NCI-H2107 treated with DMSO at 0.1 percent for 48 hours (cell line): Measurements from ENCODE around the gene TRABD.
"Not testable (repeated sequence)": the region's sequence is repeated elsewhere in the genome, so short reads cannot be mapped to it uniquely, and the experiment has no call there.

Experiments
- DNase-seq: peaks from one replicate; lab custom pipeline; 2025; ENCODE audit not compliant: unreplicated experiment; lab: John Stamatoyannopoulos, UW

The TRABD gene

GRCh38 chr22:50201191-50202129, 15.7 kb downstream of the TRABD start:
- DNase-seq: no peak

GRCh38 chr22:50202130-50202666, 16.5 kb downstream of the TRABD start:
- no peak for DNase-seq

GRCh38 chr22:50203288-50203687, 17.6 kb downstream of the TRABD start:
- no peak for DNase-seq

DNA sequence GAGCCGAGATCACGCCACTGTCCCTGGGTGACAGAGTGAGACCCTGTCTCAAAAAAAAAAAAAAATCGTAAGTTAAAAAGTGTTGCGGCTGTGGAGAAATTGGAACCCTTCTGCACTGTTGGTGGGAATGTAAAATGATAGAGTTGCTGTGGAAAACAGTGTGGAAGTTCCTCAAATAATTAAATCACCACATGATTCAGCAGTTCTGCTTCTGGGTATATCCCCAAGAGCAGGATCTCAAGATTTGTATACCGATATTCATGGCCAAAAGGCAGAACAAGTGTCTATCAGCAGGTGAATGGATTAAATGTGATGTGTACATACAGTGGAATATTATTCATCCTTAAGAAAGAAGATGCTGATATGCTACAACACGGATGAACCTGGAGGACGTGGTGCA, 18.9 kb downstream of the TRABD start:
- DNase-seq: no peak

DNA sequence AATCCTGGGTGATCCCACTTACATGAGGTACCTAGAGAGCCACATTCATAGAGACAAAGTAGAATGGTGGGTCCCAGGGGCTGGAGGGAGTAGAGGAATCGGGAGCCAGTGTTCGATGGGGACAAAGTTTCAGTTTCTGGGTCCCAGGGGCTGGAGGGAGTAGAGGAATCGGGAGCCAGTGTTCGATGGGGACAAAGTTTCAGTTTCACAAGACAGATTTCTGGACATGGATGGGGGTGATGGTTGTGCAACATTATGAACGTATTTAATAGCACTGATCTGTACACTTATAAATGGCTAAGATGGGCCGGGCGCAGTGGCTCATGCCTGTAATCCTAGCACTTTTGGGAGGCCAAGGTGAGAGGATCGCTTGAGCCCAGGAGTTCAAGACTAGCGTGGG, 19.3 kb downstream of the TRABD start:
- DNase-seq: not testable (repeated sequence)

- no peak for DNase-seq
Observed at GRCh38 chr22:50205781-50206569, 20.3 kb downstream of the TRABD start.

DNA sequence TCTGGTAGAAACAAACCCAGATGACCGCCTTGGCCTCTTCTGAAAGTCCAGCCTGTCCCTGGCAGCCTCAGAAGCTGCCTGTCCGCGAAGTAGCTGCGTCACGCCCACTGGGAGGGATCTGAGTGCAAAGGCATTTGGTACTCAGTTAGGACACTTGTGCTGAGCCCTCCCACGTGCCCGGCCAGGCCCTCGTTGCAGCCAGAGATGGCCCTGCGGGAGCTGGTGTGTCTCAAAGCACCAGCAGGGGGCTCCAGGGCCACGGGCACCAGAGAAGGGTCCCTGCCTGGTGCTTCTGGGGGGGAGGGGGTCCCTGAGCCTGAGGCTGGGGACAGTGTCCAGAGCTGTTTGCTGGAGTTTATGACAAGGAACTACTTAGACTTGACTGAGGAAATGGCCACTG, 20.9 kb downstream of the TRABD start:
- no peak for DNase-seq

- no peak for DNase-seq
Observed at GRCh38 chr22:50207383-50208140, 21.8 kb downstream of the TRABD start.

GRCh38 chr22:50208430-50208938, 22.8 kb downstream of the TRABD start:
- no peak for DNase-seq

DNA sequence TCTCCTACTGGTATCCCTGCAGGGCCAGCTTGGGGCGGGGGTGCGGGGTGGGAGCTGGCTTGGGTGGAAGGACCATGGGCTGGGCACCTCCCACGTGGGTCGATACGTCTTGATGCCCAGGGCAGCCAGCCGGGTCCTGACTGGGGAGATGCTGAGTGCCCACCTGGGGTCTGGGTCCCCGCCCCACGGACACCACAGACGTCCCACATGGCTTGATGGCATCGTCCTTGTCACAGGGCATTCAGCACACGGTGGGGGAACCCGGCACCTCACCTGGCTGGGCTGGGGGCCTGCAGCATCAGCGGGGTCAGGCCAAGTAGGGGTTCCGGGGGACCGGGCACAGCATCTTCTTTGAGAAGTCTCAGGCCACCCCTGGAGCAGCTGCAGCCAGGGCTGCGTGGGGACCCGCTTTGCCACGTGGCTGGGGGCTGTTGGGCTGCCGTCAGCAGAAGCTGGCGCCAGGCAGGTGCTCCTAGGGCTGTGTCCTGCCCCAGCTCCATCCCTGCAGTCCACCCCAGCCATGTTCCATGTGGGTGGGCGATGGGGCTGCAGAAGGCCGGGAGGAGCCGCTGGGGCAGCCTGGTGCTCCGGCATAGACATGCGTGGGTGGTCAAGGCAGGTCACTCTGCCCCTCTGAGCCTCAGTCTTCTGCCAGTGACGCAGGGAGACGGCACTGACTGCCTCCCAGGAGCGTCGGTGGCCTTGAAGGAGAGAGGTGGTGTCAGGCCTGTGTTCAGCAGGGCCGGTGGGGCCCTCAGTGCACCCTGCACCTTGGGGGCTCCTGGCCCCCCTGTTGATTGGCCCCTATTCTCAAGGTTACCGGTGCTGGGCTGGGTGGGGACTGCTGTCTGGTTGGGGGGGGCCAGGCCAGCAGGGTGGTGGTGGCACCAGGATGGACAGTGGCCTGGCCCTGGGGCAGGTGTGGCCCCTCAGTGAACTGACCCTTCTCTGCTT, 23.5 kb downstream of the TRABD start:
- no peak for DNase-seq

GRCh38 chr22:50209893-50210292, 24.2 kb downstream of the TRABD start:
- DNase-seq: no peak

DNA sequence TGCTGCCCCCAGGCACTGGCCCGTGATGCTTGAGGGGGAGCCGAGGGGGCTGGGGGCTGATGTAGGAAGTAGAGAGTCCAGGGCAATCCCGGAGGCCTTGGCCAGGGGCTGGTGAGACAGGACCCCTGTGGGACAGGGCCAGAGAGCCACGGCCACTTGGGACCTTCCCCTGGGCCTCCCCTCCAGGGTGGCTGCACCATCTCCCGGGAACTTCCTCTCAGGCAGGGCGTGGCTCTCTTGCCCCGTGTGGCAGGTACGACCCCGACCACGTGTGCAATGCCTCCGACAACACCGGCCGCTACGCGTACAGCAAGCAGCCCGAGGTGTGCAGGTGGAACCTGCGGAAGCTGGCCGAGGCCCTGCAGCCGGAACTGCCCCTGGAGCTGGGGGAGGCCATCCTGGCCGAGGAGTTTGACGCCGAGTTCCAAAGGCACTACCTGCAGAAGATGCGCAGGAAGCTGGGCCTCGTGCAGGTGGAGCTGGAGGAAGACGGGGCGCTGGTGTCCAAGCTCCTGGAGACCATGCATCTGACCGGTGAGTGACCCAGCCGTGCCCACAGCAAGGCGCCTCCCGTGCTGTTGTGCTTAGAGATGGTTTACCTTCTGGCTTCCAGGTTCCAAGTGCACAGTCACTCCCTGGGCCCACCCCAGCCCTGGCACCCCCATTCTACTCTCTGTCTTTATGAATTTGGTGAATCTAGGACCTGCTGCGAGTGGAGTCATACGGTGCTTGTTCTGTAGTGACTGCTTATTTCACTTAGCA, 24.8 kb downstream of the TRABD start:
- no peak for DNase-seq

DNA sequence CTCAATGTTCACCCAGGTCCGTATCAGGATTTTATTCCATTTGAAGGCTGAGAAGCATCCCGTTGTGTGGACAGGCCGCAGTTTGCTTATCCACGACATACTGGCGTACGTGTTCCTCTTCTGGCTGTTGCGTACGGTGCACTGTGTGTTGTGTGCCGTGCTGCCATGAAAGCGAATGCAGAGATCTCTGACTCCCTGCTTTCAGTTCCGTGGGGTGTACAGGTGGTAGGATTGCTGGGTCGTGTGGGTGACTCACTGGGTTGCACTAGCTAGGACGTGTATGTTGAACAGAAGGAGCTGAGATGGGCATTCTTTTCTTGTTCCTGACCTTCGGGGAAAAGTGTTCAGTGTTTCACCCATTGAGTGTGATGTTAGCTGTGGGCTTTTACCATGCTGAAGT, 25.4 kb downstream of the TRABD start:
- DNase-seq: no peak

- no peak for DNase-seq
Observed at GRCh38 chr22:50213263-50213662, 27.6 kb downstream of the TRABD start.

DNA sequence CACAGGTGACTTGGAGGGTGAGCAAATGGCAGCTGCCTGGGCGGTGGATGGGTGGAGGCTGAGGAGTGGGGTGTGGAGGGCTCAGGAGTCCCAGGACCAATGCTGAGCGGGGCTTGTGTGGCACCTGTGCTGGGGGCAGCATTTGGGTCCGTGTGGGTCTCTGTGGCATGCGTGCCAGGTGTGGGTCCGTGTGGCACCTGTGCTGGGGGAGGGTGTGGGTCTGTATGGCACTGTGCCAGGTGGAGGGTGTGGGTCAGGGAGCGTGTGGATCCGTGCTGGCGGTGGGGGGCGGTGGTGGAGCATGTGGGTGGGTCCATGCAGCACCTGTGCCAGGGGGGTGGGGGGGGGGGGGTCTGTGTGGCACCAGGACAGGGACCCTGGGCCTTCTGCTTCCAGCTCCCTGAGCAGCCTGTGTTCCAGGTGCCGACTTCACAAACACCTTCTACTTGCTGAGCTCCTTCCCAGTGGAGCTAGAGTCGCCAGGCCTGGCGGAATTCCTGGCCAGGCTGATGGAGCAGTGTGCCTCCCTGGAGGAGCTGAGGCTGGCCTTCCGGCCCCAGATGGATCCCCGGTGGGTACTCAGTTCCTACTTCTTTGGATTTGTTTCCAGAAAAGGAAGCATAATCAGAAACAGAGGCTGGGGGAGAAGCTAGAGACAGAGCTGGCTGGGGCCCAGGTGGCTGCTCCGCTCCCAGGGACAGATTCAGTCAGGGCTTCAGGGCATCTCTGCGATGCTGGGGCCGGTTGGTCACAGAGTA, 29.8 kb downstream of the TRABD start:
- DNase-seq: no peak

DNA sequence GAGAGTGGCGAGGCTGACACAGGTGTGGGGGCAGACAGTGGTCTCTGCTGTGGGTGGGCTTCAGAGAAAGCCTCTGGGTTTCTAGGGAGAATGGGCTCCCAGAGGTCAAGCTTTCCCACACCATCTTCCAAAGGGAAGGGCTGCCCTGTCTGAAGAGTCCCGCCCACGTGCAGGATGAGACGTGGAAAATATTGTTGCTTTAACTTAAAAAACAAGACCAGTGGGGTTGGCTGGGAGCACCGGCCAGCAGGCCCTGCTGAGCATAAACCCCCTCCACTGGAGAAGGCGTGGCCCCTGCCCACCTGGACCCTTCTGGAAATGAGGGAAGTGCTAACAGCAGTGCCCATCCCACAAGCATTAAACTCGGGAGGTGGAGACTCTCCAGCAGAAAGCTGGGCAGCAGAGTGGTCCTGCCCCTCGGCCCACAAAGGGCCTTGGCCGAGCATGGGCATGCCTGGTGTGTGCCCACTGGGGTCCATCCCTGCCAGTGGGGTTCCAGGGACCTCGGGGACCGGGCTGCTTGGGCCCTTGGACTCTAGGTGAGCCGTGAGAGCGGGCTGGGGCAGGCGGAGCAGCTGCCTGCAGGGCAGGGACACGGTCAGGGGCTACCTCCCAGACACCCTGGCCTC, 30.5 kb downstream of the TRABD start:
- no peak for DNase-seq

GRCh38 chr22:50216684-50217520, 31.2 kb downstream of the TRABD start:
- no peak for DNase-seq
